WTC11 (cell line): ENCODE data around the gene SYNGR1. TPM values are rescaled to one million over a fixed set of nuclear protein-coding genes. Genes with fewer than 3 reads are reported as not detected.
A peak's percentile ranks its signal among the peaks of the same experiment; 100 is the strongest.

Experiments used
- ATAC-seq: fragments of 200-7000 bp; cut with Tn5 transposase; 2 replicates; pipeline ENCODE4 v1.10.0; 2021; ENCODE audit warnings: mild to moderate bottlenecking, moderate library complexity
- CTCF ChIA-PET: fragments of 300-600 bp; sonication (Branson Sonifier 250); formaldehyde crosslinking; loops from one replicate; lab custom pipeline; 2021; ENCODE audit warnings: antibody characterized with exemption; lab: Charles Lee
- POLR2A ChIA-PET: fragments of 350-600 bp; sonication (Branson Sonifier 250); formaldehyde crosslinking; loops from one replicate; lab custom pipeline; 2021; ENCODE audit warnings: antibody characterized with exemption; lab: Charles Lee
- DNase-seq: peaks from one replicate; pipeline ENCODE4 v3.0.0; 2021; ENCODE audit warnings: low spot score
- H3K27ac Mint-ChIP-seq: 2 replicates; pipeline ENCODE4 v1.8.0; 2021; ENCODE audit warnings: mixed read lengths
- H3K27me3 Mint-ChIP-seq: 2 replicates; pipeline ENCODE4 v1.8.0; 2021; ENCODE audit warnings: low read depth, mild to moderate bottlenecking, moderate library complexity, mixed read lengths
- H3K36me3 Mint-ChIP-seq: 2 replicates; pipeline ENCODE4 v1.8.0; 2021; ENCODE audit warnings: mixed read lengths
- H3K4me1 Mint-ChIP-seq: 2 replicates; pipeline ENCODE4 v1.8.0; 2022; ENCODE audit warnings: mixed read lengths
- H3K4me3 Mint-ChIP-seq: 2 replicates; pipeline ENCODE4 v1.8.0; 2021; ENCODE audit warnings: mild to moderate bottlenecking, moderate library complexity, mixed read lengths
- H3K9me3 Mint-ChIP-seq: 2 replicates; pipeline ENCODE4 v1.8.0; 2021; ENCODE audit warnings: mixed read lengths
- ELF4 ChIP-seq: sonication (generic); formaldehyde crosslinking; IDR thresholded peaks from 2 replicates; pipeline ENCODE4 v1.8.1; 2022; ENCODE audit warnings: low read depth, mild to moderate bottlenecking, moderate library complexity, missing genetic modification reagents
- ESRRA ChIP-seq: sonication (generic); formaldehyde crosslinking; IDR thresholded peaks from 2 replicates; pipeline ENCODE4 v1.8.1; 2022; ENCODE audit warnings: mild to moderate bottlenecking, missing genetic modification reagents, borderline replicate concordance
- FOXK1 ChIP-seq: sonication (generic); formaldehyde crosslinking; IDR thresholded peaks from 2 replicates; pipeline ENCODE4 v1.8.0; 2022; ENCODE audit warnings: mild to moderate bottlenecking, moderate library complexity, missing genetic modification reagents
- GRHL2 ChIP-seq: fragments of 250-450 bp; sonication (Bioruptor Pico); IDR thresholded peaks from 2 replicates; pipeline ENCODE4 v1.8.0; 2022; ENCODE audit warnings: mild to moderate bottlenecking, moderate library complexity; ENCODE audit not compliant: insufficient replicate concordance, severe bottlenecking
- NR2C2 ChIP-seq: sonication (generic); formaldehyde crosslinking; IDR thresholded peaks from 2 replicates; pipeline ENCODE4 v1.8.0; 2022; ENCODE audit warnings: mild to moderate bottlenecking, missing genetic modification reagents
- TP53 ChIP-seq: sonication (generic); formaldehyde crosslinking; IDR thresholded peaks from 2 replicates; pipeline ENCODE4 v1.8.1; 2023; ENCODE audit warnings: mild to moderate bottlenecking, missing genetic modification reagents
- ZNF121 ChIP-seq: sonication (generic); formaldehyde crosslinking; IDR thresholded peaks from 2 replicates; pipeline ENCODE4 v1.8.0; 2023; ENCODE audit warnings: missing genetic modification reagents
- ZNF396 ChIP-seq: fragments of 250-450 bp; sonication (Bioruptor Pico); IDR thresholded peaks from 2 replicates; pipeline ENCODE4 v1.8.0; 2021; ENCODE audit warnings: mild to moderate bottlenecking, moderate library complexity, borderline replicate concordance
- ZNF671 ChIP-seq: fragments of 250-450 bp; sonication (Bioruptor Pico); IDR thresholded peaks from 2 replicates; pipeline ENCODE4 v1.8.0; 2021; ENCODE audit warnings: mild to moderate bottlenecking
- total RNA-seq: library from RNA; stranded (reverse); gene quantifications from 3 replicates; pipeline ENCODE4 v1.2.3, GENCODE V29; 2021
- TF ChIP-seq, protein P1 (sequence below): fragments of 200-600 bp; IDR thresholded peaks from 2 replicates; pipeline ENCODE4 v1.8.0; 2022; ENCODE audit warnings: antibody characterized with exemption
- TF ChIP-seq, protein P2 (sequence below): sonication (generic); formaldehyde crosslinking; IDR thresholded peaks from 2 replicates; pipeline ENCODE4 v1.8.1; 2023; ENCODE audit warnings: mild to moderate bottlenecking, missing genetic modification reagents, moderate library complexity
- TF ChIP-seq, protein P3 (sequence below): sonication (generic); formaldehyde crosslinking; IDR thresholded peaks from 2 replicates; pipeline ENCODE4 v1.8.1; 2023; ENCODE audit warnings: mild to moderate bottlenecking, moderate library complexity, missing genetic modification reagents
- TF ChIP-seq, protein P4 (sequence below): fragments of 250-450 bp; sonication (Bioruptor Pico); IDR thresholded peaks from 2 replicates; pipeline ENCODE4 v1.8.0; 2021; ENCODE audit warnings: mild to moderate bottlenecking

The SYNGR1 gene
- total RNA-seq, 1 experiment from 2014 or later, result 35.3 TPM

DNA sequence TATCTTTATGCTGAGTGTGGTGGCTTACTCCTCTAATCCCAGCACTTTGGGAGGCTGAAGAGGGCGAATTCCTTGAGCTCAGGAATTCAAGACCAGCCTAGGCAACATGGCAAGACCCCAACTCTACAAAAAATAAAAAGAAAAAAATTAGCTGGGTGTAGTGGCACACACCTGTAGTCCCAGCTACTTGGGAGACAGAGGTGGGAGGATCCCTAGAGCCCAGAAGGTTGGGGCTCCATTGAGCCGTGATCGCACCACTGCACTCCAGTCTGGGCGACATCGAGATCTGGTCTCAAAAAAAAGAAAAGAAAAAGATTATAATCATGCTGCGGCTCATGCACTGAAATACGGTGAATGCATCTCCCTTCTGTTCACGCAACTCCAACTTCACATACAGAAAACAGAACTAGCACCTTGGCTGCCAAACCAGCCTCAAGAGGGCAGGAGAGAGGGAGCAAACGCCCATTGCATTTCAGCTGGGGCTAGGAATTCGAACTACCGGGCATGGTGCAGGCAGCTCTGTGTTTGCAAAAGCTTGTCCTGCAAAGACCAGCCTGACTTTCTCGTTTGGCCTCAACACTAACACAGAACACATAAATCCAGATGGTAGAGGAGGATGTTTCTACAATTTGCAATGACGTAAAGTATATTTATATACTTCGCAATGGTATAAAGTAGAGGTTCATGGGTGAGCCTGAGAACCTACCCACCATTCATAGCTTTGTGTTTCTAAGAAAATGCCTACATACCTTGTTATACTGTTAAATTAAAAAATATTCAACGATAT is 6.3 kb upstream of the SYNGR1 start:
- TF ChIP-seq, protein P1, sequence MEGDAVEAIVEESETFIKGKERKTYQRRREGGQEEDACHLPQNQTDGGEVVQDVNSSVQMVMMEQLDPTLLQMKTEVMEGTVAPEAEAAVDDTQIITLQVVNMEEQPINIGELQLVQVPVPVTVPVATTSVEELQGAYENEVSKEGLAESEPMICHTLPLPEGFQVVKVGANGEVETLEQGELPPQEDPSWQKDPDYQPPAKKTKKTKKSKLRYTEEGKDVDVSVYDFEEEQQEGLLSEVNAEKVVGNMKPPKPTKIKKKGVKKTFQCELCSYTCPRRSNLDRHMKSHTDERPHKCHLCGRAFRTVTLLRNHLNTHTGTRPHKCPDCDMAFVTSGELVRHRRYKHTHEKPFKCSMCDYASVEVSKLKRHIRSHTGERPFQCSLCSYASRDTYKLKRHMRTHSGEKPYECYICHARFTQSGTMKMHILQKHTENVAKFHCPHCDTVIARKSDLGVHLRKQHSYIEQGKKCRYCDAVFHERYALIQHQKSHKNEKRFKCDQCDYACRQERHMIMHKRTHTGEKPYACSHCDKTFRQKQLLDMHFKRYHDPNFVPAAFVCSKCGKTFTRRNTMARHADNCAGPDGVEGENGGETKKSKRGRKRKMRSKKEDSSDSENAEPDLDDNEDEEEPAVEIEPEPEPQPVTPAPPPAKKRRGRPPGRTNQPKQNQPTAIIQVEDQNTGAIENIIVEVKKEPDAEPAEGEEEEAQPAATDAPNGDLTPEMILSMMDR, result 0 out of 2 replicates have a peak, but pooled peaks have one; percentile 11
- no peak for TF ChIP-seq ELF4 (CRISPR knock-in tag)
- peak; percentile 95 for ATAC-seq
- CTCF ChIA-PET, result interaction anchor here (0.5 to 4.3 kb wide), 46 partner anchors 10 to 574 kb away, joined by 3 to 64 read pairs (median 6); partner anchors contain the start of genes MIEF1, RPL3 and TAB1

DNA sequence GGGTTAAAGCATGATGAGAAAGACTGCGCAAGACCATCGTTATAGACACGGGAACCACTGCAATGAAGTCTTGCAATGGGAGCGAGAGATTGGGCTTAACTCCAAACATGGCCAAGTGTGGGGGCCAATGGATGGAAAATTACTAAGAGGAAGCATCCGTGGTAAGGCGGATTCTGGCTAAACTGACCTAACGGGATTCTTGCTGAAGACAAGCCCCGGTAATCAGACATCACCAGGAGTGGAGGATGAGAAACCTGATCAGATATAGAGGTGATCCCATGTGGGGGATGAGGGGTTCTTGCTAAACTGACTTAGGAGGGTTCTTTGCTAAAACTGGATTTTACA is 5.8 kb upstream of the SYNGR1 start:
- no peak overlapping the region for H3K4me3 Mint-ChIP-seq
- H3K27me3 Mint-ChIP-seq, result peaks cover 7% of the 10 kb centered on the region
- POLR2A ChIA-PET, result interaction anchor here (0.9 to 2.0 kb wide), 3 partner anchors 10 to 25 kb away, joined by 3 to 13 read pairs (median 5); partner anchors contain the start of gene RPL3

More for the DNA sequence above, 6.3 kb upstream of the SYNGR1 start:
- no peak overlapping the region for H3K4me3 Mint-ChIP-seq
- POLR2A ChIA-PET, result interaction anchor here (0.9 to 2.0 kb wide), 3 partner anchors 9 to 24 kb away, joined by 3 to 13 read pairs (median 5); partner anchors contain the start of gene RPL3
- H3K36me3 Mint-ChIP-seq, result no peaks in the 10 kb centered on the region
- H3K27ac Mint-ChIP-seq, result no peak overlapping the region
- peak; percentile 77 for DNase-seq
- peaks cover 3% of the 10 kb centered on the region for H3K27me3 Mint-ChIP-seq
- H3K4me1 Mint-ChIP-seq, result peaks cover 18% of the 10 kb centered on the region
- H3K9me3 Mint-ChIP-seq, result no peaks in the 10 kb centered on the region

More for the DNA sequence above, 5.8 kb upstream of the SYNGR1 start:
- no peak for ATAC-seq
- H3K36me3 Mint-ChIP-seq, result no peaks in the 10 kb centered on the region
- DNase-seq, result no peak
- TF ChIP-seq FOXK1 (CRISPR knock-in tag), result no peak
- no peak for TF ChIP-seq ZNF396 (CRISPR knock-in tag)
- TF ChIP-seq, protein P2, sequence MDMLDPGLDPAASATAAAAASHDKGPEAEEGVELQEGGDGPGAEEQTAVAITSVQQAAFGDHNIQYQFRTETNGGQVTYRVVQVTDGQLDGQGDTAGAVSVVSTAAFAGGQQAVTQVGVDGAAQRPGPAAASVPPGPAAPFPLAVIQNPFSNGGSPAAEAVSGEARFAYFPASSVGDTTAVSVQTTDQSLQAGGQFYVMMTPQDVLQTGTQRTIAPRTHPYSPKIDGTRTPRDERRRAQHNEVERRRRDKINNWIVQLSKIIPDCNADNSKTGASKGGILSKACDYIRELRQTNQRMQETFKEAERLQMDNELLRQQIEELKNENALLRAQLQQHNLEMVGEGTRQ (CRISPR knock-in tag), result no peak
- TF ChIP-seq NR2C2 (CRISPR knock-in tag), result no peak
- no peak for TF ChIP-seq ZNF121 (CRISPR knock-in tag)
- TF ChIP-seq, protein P3, sequence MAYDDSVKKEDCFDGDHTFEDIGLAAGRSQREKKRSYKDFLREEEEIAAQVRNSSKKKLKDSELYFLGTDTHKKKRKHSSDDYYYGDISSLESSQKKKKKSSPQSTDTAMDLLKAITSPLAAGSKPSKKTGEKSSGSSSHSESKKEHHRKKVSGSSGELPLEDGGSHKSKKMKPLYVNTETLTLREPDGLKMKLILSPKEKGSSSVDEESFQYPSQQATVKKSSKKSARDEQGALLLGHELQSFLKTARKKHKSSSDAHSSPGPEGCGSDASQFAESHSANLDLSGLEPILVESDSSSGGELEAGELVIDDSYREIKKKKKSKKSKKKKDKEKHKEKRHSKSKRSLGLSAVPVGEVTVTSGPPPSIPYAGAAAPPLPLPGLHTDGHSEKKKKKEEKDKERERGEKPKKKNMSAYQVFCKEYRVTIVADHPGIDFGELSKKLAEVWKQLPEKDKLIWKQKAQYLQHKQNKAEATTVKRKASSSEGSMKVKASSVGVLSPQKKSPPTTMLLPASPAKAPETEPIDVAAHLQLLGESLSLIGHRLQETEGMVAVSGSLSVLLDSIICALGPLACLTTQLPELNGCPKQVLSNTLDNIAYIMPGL, result no peak
- TF ChIP-seq ZNF671 (CRISPR knock-in tag), result no peak
- TF ChIP-seq, protein P1, result no peak
- no peak for TF ChIP-seq ESRRA
- TF ChIP-seq, protein P4, sequence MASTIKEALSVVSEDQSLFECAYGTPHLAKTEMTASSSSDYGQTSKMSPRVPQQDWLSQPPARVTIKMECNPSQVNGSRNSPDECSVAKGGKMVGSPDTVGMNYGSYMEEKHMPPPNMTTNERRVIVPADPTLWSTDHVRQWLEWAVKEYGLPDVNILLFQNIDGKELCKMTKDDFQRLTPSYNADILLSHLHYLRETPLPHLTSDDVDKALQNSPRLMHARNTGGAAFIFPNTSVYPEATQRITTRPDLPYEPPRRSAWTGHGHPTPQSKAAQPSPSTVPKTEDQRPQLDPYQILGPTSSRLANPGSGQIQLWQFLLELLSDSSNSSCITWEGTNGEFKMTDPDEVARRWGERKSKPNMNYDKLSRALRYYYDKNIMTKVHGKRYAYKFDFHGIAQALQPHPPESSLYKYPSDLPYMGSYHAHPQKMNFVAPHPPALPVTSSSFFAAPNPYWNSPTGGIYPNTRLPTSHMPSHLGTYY (CRISPR knock-in tag), result no peak
- no peak for TF ChIP-seq GRHL2
- no peak for TF ChIP-seq TP53 (CRISPR knock-in tag)
- no peaks in the 10 kb centered on the region for H3K9me3 Mint-ChIP-seq
- H3K4me1 Mint-ChIP-seq, result peaks cover 20% of the 10 kb centered on the region
- no peak overlapping the region for H3K27ac Mint-ChIP-seq
- CTCF ChIA-PET, result interaction anchor here (0.6 to 4.3 kb wide), 41 partner anchors 9 to 575 kb away, joined by 3 to 64 read pairs (median 6); partner anchors contain the start of genes MIEF1, RPL3 and TAB1
